ENCODE data around the gene DAPK3.

DNA sequence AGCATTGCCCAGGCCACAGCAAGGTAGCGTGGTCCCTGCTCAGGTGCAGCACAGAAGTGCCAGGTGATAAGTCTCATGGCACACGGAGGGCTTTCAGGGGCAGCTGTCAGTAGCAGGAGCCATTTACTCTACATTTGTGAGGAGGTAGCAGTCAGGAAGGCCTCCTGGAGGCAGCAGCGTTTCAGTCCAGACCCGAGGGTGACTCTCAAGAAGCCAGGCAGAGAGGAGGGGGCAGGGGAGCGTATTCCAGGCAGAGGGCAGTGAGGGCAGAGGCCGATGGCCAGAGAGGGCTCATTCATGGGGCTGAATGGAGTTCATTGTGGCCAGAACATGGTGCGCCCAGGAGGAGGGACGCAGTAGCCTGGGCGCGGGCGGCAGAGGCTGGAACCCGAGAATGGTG, 45.6 kb upstream of the DAPK3 start:
- TF ChIP-seq, protein P1, sequence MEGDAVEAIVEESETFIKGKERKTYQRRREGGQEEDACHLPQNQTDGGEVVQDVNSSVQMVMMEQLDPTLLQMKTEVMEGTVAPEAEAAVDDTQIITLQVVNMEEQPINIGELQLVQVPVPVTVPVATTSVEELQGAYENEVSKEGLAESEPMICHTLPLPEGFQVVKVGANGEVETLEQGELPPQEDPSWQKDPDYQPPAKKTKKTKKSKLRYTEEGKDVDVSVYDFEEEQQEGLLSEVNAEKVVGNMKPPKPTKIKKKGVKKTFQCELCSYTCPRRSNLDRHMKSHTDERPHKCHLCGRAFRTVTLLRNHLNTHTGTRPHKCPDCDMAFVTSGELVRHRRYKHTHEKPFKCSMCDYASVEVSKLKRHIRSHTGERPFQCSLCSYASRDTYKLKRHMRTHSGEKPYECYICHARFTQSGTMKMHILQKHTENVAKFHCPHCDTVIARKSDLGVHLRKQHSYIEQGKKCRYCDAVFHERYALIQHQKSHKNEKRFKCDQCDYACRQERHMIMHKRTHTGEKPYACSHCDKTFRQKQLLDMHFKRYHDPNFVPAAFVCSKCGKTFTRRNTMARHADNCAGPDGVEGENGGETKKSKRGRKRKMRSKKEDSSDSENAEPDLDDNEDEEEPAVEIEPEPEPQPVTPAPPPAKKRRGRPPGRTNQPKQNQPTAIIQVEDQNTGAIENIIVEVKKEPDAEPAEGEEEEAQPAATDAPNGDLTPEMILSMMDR (IDR thresholded peaks at IDR 0.05; ENCODE audit: low read depth, low read length, poor library complexity, severe bottlenecking), result no peak
- TF ChIP-seq EZH2phosphoT487 (IDR thresholded peaks at IDR 0.05; ENCODE audit: borderline replicate concordance, low read length), result no peak

All from DOHH2 (cell line).